GM19397 (cell line): ENCODE measurements around the gene SLC26A6.

ENCODE experiments used
- ATAC-seq: cut with Tn5 transposase; IDR thresholded peaks from one replicate; pipeline ENCODE4 v1.9.1; 2021; ENCODE audit warnings: mild to moderate bottlenecking, moderate library complexity; ENCODE audit not compliant: unreplicated experiment

Gene SLC26A6, protein sequence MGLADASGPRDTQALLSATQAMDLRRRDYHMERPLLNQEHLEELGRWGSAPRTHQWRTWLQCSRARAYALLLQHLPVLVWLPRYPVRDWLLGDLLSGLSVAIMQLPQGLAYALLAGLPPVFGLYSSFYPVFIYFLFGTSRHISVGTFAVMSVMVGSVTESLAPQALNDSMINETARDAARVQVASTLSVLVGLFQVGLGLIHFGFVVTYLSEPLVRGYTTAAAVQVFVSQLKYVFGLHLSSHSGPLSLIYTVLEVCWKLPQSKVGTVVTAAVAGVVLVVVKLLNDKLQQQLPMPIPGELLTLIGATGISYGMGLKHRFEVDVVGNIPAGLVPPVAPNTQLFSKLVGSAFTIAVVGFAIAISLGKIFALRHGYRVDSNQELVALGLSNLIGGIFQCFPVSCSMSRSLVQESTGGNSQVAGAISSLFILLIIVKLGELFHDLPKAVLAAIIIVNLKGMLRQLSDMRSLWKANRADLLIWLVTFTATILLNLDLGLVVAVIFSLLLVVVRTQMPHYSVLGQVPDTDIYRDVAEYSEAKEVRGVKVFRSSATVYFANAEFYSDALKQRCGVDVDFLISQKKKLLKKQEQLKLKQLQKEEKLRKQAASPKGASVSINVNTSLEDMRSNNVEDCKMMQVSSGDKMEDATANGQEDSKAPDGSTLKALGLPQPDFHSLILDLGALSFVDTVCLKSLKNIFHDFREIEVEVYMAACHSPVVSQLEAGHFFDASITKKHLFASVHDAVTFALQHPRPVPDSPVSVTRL

DNA sequence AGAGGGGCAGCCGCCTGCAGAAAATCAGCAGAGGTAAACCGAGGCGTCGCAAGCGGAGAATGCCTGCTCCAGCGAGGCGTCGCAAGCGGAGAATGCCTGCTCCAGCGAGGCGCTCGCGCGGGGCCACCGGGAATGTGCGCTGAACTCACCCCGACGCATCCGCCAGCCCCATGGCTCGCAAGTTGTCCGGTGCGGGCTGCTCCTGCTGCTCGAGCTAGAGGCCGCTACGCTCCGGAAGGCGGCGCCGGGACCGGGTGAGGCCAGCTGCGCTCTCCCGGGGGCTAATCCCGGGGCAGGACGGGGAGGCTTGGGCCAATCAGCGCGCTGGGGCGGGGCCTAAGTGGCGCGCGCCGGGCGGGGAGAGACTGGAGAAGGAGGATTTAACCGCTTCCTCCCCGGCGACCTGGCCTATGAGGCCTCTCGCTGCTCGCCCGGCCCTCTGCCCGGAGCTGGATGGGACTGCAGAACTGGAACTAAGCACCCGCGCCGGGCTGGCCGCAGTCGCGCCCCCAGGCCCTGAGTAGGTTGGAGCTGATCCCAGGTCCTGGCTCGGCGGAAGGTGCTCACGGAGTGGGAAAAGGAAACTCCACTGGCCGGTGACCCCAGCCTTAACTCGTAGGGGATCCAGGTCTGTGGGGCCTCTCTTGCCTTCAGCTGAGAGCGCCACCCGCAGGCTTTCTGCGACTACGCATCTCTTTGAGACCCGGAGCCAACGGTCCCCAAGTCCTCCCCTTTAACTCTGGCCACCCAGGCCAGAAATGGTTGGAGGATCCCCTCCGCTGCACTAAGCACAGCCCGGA is at the start of gene SLC26A6:
TSS of gene SLC26A6 (minus strand) at position 240 of the 800 bp plus-strand sequence. CDS start at position 172, 68 bp downstream.
- ATAC-seq: peak; percentile 86

DNA sequence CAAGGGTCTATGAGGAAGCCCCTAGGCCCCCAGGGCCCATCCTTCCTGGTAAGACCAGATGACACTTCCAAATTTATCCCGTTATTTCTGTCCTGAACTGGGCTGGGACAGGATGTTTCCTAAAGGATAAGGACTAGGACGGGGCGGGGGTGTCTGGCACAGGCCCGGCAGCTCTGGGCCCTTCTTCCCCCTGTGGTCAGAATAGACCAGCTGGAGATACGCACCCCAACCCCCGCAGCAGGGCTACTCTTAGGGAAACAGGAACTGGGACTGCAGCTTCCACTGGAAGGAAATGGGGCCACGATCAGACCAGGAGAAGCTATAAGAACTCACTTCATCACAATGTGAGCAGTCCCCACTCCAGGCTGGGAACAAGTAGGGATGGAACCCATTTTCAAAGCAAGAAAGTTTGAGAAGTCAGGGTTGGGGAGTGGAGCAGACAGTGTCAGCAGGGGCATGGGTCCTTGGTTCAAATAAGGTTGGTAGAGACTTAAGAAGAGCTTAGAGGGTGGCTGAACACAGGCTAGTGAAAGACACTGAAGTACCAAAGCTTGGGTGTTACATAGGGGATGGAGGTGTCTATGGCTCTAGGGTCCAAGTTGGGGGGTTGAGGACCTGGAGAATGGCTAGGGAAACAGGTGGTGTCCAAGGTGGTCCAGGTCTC is 49.4 kb upstream of the SLC26A6 start:
- ATAC-seq: no peak

DNA sequence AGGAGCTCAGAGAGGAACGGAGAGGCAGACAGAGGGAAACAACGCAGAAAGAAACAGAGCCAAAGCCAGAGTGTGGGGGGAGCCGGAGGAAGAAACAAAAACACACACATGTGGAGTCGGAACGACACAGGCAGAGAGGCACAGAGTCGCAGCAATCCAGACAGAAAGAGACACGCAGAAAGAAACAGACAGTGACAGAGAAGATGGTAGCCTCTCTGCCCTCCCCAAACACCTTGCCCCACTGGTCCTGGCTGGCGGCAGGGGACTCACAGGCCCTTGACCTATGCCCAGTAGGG is 48.7 kb upstream of the SLC26A6 start:
- ATAC-seq: no peak

DNA sequence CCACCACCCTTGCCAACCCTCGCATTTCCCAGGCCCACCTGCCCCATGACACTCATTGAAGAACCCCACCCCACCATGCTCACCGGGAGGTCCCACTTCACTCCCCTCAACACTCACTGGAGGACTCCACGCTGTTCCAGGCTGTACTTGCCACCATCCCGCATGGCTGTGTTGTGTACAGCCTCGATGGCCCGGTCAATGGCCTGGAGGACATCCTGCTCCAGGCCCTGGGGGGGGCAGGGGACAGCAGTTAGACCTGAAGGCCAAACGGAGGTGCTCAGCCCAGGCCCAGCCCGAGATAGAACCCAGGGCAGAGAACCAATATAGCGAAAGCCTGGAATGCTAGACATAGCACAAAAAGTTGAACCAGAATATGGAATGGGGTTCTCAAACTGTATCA is 47.5 kb upstream of the SLC26A6 start:
- no peak for ATAC-seq

DNA sequence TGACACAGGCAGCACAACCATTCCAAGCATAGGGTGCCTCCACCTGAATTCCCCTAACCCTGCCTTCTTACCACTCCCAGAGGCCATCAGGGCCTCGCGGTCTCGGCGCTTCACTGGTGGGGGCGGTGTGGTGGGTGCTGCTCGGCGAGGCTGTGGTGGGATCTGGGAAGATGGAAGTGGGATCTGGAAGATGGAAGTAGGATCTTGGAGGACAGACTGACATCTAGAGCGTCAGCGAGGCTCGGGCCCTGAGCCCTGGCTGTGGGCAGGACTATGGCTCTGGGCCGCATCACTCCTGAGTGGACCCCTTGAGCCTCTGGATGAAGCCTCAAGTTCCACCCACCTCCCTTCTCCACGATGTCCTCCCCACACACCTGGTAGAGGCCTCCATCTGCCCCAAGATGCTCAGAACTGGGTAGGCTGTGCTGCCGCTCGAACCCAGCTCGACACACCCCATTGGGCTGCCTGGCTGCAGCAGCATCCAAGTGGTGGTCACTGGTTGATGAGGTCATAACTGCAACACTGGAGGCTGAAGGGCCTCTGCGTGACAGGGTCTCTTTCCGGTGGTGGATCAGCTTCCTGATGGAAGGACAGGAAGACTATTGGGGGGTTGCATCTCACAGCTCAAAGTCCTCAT is 46.8 kb upstream of the SLC26A6 start:
- no peak for ATAC-seq

DNA sequence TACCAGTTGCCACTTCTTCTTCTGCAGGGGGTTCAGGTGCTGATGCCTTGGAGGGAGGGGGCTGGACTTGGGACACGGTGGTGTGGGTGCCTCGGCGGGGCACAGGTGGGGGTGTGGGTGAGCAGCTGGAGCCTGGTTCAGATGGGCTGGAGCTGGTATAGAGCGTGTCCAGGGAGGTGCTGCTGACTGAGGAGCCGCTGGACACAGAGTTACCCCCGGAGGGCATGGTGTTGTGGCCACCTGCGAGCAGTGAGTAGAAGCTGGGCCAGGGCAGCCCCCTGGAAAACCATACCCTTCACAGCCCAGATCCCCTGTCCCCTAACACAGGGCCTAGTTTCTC is 46.2 kb upstream of the SLC26A6 start:
- no peak for ATAC-seq

DNA sequence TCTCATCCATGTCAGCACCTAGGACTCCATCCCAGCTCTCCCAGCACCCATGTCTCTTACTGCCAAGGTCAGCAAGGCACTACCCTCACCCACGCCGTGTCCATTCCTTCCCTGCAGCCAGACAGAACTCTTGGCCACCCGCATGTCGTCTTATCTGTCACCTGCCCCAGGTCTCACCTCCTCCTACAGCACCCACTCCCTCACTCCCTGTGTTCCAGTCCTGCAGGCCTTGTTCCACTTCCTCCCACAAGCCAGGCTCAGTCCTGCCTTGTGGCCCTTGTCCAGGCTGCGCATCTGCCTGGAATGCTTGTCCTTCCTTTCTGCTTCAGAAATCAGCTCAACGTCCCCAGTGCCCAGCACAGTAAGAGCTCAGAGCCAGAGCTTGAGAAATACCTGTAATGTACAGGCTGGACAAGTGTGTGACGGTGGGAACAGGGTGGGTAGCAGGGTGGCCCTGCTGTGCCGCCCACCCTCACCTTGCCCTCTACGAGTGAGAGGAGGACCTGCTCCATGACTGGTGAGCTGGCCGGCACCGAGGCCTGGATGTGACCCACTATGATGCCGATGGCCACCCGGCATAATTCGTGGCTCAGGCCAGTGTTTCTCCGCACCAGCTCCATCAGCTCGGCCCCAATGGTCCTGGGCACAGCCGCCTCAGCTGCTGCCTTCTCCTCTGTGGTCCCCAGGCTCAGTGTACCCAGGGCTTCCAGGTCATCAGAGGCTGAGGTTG is 45.7 kb upstream of the SLC26A6 start:
- ATAC-seq: no peak

DNA sequence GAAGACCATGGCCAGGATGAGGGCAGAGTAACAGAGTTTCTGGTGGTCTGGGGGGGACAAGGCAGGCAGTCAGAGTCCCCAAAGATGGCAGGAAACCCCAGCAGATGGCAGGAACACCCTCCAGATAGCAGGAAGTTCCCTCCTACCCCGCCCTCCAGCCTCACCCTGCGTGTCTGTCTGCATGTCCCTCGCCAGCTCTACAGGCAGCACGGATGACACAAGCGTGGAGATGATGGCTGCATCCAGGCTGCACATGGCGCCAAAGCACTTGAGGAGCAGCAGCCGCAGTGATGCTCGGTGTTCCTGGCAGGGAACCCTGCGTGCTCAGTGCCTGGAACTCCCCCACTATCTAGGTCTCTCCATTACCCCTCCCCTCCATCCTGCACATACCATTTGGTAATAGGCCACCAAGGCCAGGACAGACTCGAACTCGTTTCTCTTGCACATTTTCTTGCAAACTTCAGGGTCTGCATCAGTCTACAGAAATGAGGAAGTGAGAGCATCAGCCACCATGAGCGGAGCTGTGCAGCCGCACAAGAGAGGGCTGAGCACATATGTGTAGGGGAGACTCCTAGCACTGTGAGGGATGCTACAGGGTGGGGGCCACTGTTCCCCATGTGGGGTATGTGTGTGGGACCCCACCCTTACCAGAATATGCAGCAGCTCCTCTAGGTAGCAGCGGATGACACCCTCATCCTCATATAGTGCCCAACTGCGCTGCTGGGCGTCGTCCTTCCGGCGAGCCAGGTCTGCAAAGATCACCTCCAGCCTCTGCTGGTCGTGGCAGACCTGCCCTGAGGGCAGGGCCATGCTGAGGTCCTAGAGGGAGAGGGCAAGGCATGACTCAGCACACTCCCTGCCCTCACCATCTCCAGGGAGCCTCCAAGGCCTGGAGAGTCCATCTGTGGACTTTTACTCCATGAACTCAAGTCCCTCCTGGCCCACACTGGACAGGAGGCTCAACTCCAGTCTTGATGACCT is 44.4 kb upstream of the SLC26A6 start:
- no peak for ATAC-seq

DNA sequence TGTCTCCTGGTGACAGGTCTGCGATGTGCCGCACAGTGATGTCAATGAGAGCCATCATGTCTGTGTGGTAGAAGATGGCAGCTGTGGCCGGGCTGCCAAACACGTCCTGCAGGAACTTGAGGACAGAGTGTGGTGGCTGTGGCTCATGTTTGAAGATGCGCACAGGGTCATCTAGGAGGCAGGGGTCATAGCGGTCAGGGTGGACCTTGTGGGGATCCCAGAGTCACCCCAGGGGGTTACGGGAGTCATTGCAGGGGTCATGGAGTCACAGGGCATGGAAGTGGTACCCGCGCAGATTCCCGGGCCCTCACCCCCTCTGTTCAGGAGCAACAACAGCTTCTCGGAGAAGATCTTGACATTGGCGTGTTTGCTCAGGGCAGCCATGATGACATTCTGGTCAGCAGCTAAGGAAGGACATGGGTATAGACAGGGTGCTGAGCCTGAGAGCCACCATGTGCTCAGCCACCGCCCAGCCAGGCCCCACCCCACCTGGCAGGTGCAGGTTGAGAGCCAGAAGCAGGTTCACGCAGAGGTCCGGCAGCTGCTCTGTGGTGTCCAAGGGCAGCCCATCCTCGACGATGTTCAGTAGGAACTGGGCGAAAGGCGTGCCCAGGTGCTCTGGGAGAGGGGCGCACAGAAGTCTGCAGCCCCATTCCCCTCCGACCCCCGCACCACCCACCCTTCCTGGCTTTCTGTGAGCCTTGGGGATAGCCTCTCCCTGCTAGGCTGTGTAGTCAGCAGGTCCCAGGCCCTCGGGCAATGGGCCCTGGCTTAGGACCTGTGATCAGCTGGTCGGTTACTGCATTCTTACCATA is 43.5 kb upstream of the SLC26A6 start:
- ATAC-seq: no peak

DNA sequence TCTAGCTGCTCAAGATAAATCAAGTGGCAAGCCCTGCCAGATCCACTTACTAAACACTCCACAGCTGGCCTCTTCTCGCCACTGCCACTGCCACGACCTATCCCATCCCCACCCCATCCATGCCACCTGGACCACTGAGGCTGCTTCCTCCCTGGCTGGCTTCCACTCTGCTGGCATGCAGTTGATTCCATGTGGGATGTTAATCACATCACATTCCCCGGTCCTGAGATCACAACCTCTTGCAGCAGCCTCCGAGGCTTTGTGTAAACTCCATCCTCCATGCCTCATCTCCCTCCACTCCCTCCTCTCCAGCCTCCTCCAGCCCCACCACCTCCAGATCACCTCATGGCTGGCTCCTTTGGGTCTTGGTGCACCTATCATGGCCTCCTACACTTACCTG is 42.8 kb upstream of the SLC26A6 start:
- ATAC-seq: no peak

DNA sequence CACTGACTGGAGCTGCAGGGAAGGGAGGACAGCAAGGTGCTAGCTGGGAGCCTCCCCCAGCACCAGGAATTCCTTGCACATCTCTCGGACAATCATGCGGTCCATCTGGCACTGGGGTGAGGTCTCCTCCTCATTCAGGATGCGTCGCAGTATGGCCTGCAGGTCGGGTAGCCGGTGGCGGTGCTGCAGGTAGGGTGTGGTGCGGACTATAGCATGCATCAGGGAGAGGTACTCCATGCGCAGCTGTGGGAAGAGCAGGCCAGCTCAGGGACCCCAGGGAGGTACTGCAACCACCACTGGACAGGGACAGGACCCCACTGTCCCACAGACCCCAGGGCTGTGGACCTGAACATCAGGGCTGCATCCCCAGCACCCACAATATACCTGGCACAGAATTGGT is 39.2 kb upstream of the SLC26A6 start:
- no peak for ATAC-seq

DNA sequence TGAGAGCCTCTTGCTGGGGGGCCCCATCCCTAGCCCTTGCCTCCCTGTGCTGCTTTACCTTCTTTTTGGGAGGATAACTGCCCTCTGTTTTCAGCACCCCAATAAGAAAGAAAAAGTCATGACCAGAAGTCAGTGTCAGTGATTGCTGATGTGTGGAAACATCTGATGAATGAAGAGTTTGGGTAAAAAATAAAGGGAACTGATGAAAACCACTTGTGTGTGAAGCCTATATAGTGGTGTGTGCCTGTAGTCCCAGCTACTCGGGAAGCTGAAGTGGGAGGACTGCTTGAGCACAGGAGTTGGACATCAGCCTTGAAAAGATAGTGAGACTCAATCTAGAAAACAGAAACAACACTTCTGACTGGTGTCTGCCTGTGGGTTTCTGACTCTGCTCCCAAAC is 37.3 kb upstream of the SLC26A6 start:
- ATAC-seq: no peak

DNA sequence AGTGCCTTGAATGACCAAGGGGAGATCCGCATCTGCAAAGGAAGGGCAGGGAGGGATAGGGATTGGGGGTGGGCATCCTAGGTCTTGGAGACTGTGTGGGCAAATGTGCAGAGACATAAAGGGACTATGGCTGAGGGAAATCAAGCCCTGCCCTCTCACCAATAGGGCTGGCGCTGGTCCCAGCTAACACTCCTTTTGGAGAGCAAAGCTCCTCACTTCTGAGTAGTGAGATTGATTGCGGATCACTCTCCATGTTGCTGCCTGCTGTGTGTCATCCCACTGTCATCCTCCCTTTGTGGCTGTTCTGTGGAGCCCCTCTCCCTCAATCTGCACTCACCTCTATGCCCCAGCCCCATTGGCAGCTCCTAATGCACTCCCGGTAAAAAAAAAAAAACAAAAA is 29.7 kb upstream of the SLC26A6 start:
- no peak for ATAC-seq

DNA sequence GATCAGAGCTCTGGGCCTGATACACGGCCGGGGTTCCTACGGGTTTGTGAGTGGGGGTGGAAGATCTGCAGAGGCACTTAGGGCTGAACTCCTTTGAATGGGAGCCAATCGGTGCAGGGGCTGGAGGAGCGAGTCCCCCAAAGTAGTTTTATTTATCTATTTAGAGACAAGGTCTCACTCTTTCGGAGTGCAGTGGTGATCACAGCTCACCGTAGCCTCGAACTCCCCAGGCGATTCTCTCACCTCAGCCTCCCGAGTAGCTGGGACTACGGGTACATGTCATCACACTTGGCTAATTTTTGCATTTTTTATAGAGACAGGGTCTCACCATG is 29.0 kb upstream of the SLC26A6 start:
- ATAC-seq: no peak

DNA sequence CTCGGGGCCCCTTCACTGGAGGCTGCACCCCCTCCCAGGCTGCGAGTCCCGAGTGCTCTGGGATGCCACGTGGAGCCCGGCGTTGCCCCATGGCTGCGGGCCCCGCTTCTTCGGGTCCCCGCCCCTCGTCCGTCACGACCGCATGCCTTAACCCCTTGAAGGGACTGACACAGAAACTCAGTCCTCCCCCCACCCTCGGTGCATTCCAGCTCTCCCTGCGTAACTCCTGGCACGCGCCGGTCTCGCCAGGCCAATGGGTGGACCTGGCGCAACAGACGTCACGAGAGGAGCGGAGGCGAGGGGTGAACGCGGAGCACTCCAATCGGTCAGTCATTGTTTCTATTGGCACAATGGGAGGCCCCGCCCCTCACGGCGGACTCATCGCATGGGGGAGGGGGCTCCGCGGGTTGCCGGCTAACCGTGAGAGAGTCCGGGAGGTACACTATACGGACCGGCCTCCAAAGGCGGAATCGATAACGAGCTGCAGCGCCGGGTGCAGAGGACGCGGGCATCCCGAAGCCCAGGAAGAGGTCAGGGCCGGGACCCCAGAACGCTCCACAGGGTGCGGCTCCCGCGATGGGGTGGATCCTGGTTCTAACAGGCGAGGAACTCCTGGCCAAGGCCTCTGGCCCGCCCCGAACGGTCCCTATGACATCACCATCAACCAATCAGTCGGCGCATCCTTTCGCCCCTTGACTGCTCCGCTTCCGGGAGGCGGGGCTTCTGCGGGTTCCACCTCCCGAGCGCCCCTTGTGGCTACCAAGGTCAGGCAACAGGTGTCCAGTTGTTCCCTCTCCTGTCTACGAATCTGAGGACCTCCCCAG is 28.4 kb upstream of the SLC26A6 start:
- peak; percentile 78 for ATAC-seq

DNA sequence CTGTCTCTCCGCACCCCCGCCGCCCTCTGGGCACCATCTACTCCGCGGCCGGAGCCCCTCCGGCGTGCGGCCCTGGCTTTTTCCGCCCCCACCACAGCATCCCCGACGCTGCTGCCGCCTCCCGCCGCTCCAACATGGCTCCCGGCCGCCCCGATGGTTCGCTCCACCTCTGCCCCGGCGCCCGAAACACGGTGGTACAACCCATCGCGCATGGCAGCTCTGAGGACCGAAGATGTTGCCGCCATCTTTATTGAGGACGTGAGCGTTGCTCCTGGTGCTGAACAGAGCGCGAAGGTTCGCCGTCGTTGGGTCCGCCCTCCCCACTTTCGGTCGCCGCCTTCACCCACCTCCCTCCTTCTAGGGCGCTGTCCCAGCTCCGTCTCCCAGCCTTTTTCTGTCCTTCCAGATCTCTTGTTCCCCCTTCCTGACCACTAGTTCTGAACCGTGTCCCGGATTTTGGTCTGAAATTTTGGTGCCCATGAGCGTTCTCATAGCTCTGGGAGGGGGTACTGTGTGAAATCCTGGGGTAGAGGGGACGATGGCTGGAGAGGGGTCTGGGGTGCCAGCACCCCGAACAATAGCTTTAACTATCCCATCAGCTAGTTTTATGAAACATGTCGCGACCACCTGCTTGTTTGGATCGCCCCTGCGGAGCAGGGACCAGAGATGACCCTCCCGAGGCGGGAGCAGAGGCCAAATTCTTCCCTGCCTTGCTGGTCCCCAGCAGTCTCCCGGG is 27.7 kb upstream of the SLC26A6 start, which contains the start of gene CELSR3:
TSS of gene CELSR3 (minus strand) at position 134 of the 736 bp plus-strand sequence. CDS start 252 bp downstream, outside the sequence.
- ATAC-seq: no peak
